NCI-H524 treated with DMSO at 0.1 percent for 48 hours (cell line): Measurements from ENCODE around the gene TMEM81.

Source experiments
- DNase-seq: peaks from one replicate; lab custom pipeline; 2025; lab: John Stamatoyannopoulos, UW

TMEM81 gene

DNA sequence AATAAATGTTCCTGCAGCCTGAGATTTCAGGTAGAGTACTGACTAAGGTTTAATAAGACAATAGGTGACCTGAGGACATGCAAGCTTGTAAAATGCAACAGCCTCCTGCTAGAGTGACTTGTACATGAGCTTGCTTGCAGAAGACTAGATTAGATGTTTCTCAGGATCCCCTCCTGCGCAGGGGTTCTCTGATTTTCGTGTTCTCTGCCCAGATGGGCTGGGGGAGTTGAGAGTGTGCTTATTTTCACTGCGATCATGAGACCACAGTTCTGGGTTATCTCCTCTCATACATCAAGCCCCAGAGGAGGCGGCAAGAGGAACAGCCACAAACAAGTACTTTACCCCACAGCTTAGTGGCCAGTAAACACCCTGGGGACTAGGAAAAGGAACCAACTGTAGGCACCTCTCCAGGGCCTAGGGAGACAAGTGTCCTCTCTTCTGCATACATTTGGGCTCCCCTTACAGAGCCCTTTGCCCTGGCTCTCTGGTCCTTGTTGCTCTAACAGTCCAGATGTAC is 8.0 kb downstream of the TMEM81 start:
- no peak for DNase-seq

DNA sequence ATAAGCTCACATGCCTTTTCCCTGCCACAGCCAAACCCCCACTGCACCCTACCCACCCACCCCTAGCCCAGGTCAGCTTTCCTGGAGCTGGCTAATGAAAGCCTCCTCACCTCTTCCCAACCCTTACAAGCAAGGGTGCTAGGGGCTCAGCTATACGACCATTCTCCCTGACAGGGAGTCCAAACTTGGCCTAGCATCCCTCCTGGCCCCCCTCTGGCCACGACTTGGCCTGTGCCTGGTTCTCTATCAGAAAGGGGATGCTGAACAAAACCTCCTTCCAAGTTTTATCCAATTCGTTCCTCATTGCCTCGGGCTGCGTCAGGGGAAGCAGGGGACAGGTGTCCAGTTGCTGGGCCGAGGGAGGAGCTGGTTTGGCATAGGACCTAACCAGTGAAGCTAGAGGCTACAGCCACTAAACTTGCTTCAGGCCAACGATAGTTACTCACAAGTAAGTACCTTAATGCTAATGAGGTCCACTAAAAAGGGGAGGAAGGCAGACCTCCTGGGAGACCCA is 8.6 kb downstream of the TMEM81 start:
- no peak for DNase-seq

DNA sequence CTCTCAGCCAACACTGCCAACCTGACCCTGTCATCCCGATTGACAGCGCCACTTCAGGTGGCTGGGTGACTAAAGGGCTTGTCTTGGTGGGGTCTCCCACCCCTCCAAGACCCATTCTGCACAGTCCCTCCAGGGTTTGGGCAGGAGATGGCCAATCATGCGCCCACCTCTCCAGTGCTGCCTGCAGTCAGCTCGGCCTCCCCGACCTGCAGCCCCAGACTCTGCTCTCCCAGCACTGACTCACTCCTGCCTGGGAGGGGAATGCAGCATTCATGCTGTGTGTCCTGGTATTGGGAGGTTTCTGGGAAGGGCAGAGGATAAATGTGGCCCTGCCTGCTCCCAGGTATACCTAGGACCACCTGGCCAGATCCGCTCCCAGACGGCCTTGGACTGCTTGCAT is 9.7 kb downstream of the TMEM81 start:
- DNase-seq = no peak

DNA sequence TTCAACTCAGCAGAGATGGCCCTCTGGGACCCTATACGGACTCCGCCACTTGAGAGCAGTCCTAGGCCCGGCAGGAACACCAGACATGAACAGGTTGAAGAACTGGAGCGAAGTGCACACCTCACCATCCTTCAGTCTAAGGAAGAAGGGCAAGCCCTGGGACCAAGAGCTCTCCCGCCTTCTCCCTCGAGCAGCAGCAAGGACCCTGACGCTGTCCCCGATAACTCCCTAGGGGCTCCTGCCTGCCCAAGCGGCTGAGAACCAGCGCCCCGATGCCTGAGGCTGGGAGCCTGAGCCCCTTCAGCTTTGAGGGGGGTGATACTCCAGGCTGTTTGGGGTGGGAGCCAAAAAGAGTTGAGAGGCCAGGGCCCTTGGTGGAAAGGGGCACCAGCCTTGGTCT is 10.2 kb downstream of the TMEM81 start:
- DNase-seq = no peak

DNA sequence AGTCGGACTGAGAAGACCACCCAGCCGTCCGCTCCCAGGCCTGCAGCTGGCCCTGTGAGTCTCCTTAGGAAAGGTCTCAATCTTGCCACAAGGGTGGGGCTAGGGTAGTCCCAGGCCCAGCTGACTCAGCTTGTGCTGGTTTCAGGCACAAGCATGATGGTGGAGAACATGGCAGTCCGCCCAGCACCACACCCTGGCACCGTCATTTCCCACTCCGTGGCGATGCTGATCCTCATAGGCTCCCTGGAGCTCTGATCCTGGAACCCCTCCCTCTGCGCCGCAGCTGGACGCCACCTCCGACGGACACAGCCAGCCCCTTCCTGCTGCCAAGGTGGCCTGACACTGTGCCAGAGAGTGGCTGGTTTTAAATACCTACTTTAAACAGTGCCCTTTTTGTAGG is 10.7 kb downstream of the TMEM81 start:
- no peak for DNase-seq

DNA sequence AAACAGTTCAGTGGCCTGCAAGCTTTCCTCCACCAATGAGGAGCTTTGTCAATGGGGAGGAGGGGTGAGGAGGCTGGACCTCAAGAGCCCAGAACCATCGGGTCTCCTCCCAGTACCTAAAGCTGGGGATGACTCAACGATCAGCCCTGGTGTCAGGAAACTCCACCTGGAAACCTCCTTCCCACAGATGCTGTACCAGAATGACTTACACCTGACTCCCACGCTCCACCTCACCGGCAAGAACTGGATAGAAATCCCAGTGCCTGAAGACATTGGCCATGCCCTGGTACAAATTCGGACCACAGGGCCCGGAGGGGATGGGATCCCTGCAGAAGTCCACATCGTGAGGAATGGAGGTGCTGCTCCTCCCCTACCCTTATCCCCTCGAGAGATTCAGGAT is 11.4 kb downstream of the TMEM81 start:
- no peak for DNase-seq

DNA sequence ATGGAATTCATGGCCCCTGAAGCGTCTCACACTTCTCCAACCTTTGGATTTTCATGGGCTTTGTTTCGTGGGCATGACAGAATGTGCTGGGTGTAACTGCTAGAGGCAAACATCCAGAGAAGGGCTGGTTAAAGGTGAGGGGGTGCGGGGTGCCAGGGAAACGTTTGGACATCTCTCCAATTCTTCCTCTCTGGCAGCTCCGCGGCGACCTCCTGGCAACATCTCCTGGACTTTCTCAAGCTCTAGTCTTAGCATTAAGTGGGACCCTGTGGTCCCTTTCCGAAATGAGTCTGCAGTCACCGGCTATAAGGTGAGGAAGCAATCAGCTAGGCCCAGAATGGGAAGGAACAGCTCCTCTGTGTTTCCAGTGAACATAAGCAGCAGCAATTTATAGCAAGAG is 12.0 kb downstream of the TMEM81 start:
- no peak for DNase-seq

DNA sequence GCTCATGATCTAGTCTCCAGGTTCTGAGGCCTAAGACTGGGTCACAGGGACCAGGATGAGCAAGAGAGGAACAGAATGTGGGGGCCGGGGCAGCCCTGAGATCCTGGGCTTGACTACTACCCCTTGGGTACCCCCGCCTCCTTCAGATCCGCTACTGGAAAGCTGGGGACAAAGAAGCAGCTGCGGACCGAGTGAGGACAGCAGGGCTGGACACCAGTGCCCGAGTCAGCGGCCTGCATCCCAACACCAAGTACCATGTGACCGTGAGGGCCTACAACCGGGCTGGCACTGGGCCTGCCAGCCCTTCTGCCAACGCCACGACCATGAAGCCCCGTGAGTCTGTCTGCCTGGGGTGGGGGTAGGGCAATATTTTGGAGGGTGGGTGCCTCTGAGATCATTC is 12.5 kb downstream of the TMEM81 start:
- DNase-seq = no peak

DNA sequence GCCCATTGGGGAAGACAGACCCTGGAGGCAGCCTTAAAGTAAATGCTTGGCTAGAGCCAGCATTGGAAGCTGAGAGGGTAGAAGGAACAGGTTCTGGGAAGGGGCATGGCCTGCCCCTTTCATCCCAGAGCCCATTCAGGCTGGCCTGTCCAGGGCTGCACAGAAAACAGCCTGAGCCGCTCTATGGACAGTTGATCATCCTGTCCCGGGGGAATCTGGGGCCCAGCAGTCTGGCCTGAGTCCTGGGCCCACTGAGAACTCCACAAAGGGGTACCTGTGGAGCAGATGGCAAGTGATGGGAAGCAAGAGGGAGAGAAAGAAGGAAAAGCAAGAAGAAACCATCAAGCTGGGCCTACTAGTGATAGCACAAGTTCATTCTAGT is 13.2 kb downstream of the TMEM81 start:
- DNase-seq = no peak

DNA sequence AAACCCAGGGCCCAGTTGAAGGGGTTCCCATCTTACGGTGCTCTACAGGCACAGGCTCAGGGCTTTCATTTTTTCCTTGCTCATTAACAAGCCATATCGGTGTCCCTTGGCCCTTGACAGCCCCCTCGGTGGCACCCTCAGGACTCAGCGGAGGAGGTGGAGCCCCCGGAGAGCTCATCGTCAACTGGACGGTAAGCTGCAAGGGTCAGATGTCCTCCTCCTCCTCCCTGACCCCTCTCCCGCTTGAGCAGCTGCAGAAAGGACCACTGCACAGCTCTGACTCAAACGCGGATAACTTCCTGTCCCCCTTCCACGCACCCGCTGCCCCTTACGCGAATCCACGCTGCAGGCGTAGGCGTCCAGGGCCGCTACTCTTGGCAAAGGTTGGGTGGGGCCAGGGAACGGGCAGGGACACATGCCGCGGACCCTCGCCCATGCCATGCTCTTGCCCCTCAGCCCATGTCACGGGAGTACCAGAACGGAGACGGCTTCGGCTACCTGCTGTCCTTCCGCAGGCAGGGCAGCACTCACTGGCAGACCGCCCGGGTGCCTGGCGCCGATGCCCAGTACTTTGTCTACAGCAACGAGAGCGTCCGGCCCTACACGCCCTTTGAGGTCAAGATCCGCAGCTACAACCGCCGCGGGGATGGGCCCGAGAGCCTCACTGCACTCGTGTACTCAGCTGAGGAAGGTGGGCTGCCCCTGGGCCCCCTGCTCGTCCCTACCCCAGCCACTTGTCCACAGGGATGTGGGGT is 14.7 kb downstream of the TMEM81 start:
- no peak for DNase-seq

DNA sequence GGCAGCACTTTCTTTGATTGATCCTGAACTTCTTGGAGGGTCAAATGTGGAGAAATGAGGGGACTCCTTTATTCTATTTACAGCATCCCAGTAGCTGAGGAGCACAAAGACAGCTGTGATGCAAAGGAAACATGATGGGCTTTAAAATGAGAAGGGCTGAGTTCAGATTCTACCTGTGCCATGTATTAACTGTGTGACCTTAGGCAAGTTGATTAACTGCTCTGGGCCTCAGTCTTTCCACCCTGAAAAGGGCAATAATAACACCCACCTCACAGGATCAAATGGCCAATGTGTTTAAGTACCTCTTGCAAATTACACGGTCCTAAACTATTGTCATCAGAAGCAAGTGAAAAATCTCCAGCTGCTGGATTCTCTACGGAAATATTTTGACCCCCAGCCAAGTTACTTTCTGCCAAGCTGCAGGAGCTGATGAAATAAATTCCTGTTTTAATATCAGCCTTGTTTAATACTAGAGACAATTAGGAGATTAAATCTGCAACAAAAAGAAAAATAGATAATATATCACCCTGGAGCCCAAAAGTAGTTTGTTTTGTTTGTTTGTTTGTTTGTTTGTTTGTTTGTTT is 15.7 kb downstream of the TMEM81 start:
- no peak for DNase-seq

DNA sequence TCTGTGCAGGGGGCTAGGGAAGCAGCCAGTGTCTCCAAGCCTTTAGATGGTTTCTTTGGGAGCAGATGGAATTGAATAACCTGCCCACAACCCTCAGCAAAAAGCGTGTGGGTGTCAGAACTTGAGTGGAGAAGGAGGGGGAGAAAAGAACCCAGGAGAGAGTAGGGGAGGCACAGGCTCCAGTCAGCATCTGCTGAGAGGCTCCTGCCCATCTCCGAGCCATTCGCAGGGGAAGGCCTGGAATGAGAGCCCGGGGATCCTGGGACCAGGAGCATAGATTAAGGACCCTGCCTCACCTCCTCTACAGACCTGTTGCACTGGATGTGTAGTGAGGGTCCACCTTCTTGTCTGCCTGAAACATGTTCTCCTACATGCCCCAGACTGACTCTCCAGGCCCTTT is 16.3 kb downstream of the TMEM81 start:
- no peak for DNase-seq

DNA sequence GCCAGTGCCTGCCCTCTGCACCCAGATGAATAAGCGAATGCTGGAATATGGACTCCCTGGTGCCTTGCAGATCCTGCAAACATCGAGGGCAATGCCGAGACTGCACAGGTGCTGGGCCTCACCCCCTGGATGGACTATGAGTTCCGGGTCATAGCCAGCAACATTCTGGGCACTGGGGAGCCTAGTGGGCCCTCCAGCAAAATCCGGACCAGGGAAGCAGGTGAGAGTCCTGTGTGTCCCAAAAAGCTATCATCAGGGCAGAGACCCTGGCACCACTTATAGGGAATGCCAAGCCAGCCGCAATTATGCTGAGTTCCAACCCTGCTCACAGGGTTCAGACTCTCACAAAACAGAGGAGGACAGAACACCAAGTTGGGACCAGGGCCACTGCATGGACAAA is 17.2 kb downstream of the TMEM81 start:
- no peak for DNase-seq

DNA sequence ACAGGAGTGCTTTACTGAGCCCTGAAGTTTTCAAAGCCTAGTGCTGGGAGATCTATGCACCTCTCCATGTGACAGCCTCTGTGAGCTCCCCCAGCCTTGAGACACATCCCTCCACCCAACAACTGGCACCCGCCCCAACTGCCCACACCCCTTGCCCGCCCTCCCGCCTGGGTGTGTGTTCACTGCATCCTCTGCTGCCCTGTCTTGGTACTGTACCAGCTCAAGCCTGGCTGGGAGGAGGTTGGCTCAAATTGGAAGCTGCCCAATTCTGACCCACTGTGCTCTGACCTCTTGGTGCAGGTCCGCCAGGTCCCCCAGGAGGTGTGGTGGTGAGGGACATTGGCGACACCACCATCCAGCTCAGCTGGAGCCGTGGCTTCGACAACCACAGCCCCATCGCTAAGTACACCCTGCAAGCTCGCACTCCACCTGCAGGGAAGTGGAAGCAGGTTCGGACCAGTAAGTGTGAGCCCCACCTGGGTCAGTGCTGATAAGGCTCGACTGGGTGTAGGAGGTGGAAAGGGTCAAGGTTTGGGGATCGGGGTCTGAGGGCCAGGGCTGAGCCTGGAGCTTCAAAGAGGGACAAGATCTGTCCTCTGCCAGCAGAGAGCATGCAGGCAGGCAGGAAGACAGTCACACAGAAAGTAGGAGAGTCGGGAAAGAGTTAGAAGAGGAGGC is 18.0 kb downstream of the TMEM81 start:
- DNase-seq = no peak

DNA sequence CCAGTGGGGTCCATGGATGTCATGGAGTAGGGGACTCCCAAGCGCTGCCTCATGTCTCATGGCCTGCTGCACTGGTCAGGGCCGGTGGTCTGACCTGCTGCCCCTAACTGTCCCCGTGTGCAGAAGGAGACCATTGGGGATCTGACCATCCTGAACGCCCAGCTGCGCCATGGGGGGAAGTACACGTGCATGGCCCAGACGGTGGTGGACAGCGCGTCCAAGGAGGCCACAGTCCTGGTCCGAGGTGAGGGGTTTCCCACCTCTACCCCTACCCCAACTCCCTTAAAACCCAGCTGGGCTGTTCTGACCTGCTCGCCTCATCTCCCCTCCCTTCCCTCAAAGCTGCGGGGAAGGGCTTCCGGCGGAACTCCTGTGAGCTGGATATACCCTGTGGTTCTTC is 18.6 kb downstream of the TMEM81 start:
- DNase-seq = no peak

DNA sequence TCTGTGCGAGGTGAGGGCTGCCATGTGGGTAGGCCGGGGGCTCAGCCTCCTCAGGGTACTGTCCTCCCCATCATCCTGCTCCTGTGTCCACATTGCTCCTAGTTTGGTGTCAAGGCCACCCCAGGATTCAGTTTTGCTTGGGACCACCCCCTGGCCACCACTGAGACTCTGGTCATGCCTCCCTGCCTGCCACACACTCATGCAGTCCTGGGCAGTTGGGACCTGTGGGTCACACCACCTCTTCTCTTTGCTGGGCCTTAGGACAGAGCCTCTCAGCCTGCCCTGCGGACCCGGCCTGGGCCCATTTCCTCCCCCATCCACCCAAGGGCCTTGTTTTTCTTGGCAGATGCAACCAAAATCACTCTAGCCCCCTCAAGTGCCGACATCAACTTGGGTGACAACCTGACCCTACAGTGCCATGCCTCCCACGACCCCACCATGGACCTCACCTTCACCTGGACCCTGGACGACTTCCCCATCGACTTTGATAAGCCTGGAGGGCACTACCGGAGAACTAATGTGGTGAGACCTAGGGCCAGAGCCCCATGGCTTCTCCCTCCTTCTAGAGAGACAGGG is 19.4 kb downstream of the TMEM81 start:
- no peak for DNase-seq

DNA sequence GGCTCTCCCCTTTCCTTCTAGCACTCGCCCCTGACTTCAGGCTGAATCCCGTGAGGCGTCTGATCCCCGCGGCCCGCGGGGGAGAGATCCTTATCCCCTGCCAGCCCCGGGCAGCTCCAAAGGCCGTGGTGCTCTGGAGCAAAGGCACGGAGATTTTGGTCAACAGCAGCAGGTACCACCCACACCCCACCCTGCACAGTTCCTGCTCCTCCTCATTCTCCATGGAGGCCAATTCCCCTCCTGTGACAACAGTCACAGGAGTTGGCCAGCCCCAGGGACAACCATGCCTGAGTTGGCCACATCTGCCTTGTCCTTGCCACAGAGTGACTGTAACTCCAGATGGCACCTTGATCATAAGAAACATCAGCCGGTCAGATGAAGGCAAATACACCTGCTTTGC is 20.0 kb downstream of the TMEM81 start:
- no peak for DNase-seq

DNA sequence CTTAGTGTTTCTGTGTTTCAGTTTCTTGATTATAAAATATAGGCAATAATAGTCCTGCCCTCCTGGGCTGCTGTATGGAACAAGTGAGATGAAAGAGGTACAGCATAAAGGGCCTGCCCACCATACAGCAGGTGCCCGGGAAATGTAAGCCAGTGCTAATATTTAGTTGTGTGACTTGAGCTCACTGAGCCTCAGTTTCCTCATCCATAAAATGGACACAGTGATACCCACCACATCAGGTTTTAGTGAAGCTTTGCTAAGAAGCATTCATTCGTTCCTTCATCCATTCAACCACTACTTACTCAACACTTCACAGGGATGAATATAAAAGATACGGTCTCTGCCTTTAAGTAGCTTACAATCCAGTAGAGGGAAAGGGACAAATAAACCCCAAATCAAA is 21.4 kb downstream of the TMEM81 start:
- DNase-seq = no peak

DNA sequence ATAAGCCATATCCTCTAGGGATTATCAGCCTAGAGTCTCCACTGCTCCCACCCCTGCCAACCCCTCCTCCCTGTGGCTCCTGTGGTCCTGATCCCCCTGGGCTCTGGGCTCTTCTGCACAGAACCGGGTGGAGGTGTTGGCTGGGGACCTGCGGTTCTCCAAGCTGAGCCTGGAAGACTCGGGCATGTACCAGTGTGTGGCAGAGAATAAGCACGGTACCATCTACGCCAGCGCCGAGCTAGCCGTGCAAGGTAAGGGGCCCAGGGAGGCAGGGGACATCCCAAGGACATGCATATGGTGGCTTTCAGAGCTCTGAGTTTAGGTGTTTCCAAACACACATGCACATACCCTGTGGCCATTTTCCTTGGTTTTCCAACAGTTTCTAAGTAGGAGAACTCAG is 21.9 kb downstream of the TMEM81 start:
- DNase-seq = no peak

DNA sequence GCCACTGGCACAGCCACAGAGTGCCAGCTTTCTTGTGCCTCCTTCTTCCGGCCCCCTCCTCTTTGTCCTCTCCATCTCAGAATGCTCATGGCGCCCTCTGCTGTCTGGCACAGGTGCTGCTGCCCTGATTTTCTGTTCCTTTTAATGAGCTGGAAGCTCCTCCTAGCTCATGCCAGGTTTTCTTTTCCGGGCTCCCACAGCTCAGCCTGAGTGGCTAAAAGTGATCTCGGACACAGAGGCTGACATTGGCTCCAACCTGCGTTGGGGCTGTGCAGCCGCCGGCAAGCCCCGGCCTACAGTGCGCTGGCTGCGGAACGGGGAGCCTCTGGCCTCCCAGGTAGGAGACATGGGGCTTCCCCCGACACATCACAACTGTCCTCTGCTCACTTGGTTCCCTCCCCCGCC is 22.6 kb downstream of the TMEM81 start:
- no peak for DNase-seq

DNA sequence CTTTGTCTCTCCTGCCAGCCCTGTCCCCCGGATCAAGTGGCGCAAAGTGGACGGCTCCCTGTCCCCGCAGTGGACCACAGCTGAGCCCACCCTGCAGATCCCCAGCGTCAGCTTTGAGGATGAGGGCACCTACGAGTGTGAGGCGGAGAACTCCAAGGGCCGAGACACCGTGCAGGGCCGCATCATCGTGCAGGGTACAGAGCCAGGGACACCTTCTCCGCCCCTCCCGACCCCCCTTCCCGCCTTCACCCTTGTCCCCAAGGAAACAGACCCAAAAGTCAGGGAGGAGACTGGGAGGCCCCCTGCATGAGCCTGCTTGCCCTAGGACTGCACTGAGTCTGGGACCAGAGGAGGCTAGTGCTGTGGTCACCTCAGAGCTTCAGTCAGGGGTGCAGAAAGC is 23.0 kb downstream of the TMEM81 start:
- no peak for DNase-seq

DNA sequence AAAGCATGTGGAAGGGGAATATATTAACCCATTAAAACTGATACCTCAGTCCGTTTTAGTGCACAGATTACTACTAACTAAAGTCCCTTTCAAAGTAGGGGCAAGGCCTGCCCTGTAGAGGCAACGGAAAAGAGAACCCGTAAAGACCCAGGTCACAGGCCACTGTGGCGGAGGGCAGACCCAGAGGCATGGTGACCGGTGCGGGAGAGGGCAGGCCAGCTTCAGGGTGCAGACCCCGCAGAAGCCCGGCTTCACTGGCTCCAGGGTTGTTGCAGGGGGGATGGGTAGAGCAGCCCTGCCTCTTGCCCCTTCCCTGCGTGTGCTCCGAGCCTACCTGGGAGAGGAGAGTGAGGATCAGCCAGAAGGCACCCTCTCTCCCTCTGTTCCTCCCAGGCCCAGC is 23.5 kb downstream of the TMEM81 start:
- no peak for DNase-seq

DNA sequence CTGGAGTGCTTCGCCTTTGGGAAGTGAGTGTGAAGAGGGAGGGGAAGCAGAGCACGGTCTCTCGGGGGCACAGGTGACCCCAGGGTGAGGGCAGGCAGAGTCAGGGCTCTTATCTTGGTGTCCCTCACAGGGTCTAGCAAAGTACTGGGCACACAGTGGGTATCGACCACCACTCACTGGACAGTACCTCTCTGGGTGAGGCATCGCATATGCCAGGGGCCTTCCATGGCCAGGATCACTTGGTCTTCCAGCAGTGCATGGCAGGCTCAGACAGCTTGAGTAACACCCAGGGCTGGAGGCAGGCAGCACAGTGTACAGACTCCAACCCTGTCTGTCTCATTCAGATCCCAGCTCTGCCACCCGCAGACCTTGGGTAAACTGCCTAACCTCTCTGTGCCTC is 24.6 kb downstream of the TMEM81 start:
- DNase-seq = no peak
